Jurkat, Clone E6-1 (cell line): ENCODE measurements around the gene GALNT3.

Experiments
- DNase-seq: peaks from one replicate; pipeline ENCODE4 v3.0.0-alpha.2; 2011; ENCODE audit warnings: low read depth, low spot score
- H3K4me3 ChIP-seq: 2 replicates; pipeline ENCODE4 v1.5.1; 2011; ENCODE audit warnings: mild to moderate bottlenecking, low read length, control low read depth, moderate library complexity

GALNT3 gene

DNA sequence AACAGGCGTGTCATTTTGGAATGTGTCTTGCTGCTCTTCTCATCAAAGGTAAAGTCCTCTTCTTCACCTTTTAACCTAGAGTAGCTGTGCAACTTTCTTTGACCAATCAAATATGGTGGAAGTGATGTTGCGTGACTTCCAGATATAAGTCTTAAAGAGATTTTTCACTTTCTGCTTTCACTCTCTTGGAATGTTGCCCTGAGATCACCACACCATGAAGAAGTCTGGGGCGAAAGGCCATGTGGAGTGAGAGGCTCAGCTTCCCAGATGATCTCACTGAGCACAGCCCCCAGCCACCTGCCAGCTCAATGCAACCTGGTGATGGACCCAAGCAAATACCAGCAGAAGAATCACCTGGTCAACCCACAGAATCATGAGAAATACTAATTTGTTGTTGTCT lies 7.1 kb upstream of the GALNT3 start:
- H3K4me3 ChIP-seq, result no peak overlapping the region
- no peak for DNase-seq

DNA sequence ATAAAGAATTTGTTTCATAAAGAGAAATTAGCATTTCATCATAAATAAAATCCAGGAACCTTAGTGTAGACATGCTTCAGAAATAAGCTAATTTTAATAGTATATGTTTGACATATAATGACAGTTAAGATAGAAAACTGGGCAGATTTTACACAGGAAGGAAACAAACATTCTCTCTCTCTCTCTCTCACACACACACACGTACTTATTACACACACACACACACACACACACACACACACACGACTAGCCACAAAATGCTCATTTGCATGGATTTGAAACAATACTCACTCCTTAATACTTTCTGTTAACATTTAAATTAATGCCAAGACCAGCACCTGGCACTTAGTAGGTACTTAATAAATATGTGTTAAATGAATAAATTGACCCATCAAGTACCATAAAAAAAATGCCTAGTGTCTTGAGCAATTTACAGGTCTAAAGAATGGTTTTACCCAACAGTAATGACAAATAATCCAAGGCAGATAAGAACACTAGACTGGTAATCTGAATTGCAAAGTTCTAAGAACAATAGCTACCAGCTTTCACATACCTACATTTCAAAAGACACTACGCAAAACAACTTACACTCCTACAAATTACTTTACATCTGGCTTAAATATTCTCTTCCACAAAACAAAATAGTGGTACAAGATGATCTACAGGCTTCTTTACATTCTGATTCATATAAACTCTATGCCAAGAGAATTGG lies 2.9 kb upstream of the GALNT3 start:
- H3K4me3 ChIP-seq, result no peak overlapping the region
- DNase-seq, result no peak

DNA sequence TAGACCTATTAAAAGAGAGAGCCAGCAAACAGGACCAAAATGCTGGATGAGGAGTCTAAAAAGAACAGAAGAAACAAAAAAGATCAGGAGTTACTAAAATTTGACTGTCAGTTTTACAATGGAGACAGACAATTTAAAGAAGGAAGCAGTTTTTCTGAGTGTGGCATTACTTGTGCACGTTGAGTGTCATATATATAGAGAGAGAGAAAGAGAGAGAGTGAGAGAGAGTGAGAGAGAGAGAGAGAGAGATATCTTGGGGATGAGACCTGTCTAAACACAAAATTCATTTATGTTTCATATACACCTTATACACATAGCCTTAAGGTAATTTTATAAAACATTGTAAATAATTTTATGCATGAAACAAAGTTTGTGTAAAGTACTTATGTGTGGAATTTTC lies 2.1 kb upstream of the GALNT3 start:
- no peak overlapping the region for H3K4me3 ChIP-seq
- DNase-seq, result no peak

DNA sequence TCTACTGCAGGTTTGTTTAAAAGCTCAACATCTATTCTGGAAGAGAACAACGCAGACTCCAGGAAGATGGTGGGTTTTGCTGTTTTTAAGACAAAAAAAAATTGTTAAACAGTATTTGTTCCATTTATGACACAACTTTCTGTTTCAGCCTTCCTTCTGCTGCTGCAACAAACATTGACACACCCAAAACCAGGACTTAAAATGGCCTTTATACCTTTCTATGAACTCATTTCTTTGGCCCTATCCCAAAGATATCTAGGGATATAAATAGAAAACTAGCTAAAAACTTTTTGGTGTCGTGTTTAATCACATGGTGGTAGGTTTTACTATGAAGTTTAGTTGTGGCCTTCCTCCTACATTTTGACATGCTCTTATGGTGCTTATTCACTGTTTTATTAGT lies 964 bp upstream of the GALNT3 start:
- H3K4me3 ChIP-seq, result no peak overlapping the region
- no peak for DNase-seq

DNA sequence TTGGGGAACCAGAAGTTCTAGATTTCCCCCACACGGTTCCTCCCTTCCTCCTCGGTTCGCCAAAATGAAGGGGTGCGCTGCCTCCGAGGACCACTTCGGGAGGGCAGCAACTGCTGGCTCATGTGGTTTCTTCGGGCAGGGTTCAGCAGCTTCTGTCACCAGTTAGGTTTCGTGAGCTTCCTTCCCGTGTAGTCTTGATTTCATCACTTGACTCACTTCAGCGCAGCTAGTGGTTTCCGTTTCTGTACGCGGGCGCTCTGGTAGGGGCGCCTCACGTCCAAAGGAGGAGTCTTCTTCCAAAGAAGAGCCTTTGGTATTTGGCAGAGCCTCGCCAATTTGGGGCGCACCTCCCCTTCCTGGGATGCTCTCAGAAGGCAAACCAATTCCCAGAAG lies 485 bp upstream of the GALNT3 start:
- peak overlapping the region; percentile 37 for H3K4me3 ChIP-seq
- DNase-seq, result peak; percentile 62

DNA sequence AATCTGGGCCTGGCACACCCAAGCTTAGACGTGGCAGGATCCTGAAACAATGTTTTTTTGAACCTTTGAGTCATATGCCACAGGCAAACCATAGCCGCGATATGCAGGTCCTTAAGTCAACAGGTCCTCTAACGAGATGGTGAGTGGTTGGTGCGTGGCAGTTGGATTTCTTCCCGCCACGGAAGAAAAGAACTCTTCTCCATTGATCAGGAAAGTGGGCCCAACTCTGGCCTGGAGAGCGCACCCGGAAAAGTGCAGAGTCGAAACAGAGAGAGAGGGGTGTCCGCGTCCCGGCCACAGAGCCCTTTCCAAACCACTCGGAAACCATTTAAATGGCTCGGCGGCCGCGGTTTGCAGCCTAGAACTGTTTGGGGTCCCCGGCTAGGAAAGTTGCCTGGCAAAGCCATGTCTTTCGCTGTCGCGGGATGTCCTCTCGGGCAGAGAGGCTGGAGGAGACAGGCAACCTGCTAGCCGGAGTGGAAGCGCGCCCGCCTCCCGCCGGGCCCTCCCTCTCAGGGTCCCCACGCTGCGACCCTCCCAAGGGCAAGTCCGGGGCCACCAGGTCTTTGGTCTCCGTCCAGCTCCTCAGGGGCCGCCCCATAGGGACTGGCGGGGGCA lies 777 bp downstream of the GALNT3 start:
- no peak overlapping the region for H3K4me3 ChIP-seq
- DNase-seq, result no peak

DNA sequence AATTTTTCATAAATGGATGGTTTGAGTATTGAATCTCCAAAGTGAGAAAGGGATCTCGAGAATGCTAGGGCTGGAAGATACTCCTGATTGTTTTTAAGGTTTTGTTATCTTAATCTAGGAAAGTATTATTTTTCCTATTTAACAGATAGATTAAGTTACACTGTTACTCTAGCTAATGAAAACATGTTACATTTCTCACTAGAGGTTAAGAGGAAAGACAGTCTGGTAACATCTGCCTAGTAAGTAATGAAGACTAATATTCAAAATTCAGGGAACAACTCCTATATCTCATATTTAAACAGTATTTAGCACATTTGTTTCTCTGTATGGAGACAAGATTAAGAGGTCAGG lies 2.0 kb downstream of the GALNT3 start:
- no peak overlapping the region for H3K4me3 ChIP-seq
- DNase-seq, result no peak

DNA sequence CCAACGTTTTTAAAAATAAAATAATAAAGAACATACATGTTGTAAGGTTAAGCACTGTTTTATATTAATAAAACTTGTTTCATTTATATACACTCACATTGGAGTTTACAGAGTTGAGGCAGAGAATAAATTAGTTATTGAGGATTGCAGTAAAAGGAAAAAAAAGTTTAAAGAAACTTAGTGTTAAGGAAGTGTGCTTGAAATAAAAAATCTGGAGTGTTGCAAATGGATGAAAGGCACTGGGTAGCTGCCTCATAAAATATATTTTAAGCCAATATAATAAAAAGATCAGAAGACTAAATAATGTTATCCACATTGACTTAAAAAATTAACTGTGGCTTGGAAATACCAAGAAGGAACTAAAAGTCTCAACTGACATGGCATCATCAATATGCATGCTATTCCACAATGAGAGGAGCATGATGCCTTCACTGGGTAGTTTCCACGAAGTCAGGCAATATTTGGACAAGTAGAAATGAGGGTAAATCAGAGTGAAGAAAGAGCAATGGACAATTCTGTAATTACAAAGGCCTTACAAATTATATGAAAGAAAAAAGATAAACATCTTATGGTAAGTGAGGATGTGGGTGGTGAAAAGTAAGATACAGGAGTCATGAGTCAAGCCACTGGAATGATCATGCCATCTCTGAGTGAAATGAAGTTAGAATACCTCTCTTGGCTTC lies 2.5 kb downstream of the GALNT3 start:
- H3K4me3 ChIP-seq, result no peak overlapping the region
- no peak for DNase-seq

DNA sequence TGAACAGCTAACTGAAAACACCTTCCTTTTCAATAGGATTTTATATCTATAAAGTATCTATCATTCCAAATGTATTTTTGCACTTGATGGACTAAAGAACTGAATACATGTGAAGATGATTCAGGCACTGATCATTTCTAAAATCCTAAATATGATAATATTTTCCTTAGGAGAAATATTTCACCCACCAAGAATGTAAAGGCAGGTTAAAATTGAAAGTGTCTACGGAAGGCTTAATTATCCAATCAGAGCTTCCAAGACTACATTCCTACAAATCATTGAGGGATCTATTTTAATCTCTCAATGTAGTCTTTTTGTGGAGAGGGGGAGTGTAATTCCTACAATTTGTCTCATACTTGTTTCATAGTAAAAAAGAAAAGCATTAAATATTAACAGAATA lies 3.6 kb downstream of the GALNT3 start:
- H3K4me3 ChIP-seq, result no peak overlapping the region
- DNase-seq, result no peak

DNA sequence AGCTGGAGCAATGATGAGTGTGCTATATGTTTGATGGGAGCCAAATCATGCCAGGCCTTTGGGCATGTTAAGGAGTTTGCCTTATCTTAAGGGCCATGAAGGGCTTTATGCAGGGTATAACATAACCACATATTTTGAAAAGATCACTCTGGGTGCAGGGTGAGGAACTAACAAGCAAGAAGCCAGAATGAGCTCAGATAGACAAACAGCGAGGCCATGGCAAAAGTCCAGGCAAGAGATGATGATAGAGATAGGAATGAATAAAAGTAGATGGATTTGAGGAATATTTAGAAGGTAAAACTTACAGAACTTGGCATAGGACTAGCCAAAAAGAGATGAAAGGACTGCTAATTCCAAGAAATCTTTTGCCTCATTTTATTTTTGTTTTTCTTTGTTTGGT lies 6.7 kb downstream of the GALNT3 start:
- no peak overlapping the region for H3K4me3 ChIP-seq
- DNase-seq, result no peak

DNA sequence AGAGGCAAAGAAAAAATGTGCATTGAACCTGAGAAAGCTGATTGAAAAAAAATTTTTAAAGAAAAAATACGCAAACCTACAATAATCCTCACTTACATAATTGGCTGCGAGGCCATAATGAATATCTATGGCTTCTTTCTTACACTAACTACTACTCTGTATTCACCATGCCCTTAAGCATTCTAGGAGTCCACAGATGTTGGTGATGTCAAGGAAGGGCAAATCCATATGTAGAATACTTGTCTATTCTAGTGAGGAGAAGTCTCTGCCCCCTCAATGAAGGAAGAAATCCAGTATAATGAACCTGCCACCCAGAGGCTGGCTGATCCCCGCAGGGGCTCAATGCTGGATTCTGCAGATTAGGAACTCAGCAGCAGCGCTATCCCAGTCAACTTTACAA lies 14.3 kb downstream of the GALNT3 start:
- no peak overlapping the region for H3K4me3 ChIP-seq
- DNase-seq, result no peak

DNA sequence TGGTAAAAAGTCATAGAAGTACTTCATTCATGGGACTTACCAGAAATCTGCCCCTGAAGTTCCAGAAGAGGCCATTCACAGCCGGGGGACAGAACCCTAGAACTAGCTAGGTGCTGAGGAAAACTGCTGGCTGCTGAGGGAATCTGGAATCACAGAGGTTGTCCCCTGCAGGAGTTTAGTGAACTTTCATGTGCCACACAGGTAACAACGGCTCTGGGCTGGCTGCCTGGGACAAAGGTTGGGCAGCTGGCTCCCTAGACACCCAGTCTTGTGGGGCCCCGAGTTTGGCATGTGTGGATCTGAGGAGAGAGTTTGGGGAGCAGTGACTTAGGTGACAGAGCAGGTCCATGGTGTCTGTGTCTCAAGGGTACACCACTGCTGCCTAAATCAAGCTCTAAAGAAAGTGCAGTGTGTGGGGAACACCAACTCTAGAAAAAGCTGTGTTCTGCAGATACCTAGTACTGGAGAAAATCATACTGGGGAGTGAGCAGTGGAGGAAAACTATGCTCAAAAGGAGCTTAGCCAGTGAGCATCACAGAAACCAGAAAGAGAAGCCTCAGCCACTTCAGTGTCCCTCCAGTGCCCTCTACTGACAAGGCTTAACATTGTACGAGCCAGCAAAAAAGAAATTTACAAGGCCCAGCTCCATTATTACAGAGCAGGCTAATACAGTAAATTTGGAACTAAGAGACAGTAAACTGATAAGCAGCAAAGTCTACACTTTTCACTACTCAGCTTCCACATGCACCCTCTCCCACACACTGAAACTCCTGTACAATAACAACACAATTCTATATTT lies 15.2 kb downstream of the GALNT3 start:
- DNase-seq, result no peak
- H3K4me3 ChIP-seq, result no peak overlapping the region

DNA sequence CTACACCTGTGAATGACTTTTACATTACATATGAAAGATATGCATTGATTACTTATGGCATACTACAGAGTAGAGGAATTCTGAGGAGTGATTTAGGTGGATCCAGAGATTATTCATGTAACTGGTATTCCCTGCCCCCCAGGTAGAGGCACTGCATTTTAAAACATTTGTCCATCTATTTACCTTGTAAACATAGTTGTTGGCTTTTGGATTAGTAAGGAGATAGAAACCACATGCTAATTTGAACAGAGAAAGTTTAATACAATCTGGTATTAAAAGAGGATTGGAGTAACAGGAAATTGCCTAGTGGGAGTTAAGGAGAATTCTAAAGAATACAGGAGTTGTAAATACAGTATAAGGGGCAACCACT lies 15.9 kb downstream of the GALNT3 start:
- H3K4me3 ChIP-seq, result no peak overlapping the region
- no peak for DNase-seq

DNA sequence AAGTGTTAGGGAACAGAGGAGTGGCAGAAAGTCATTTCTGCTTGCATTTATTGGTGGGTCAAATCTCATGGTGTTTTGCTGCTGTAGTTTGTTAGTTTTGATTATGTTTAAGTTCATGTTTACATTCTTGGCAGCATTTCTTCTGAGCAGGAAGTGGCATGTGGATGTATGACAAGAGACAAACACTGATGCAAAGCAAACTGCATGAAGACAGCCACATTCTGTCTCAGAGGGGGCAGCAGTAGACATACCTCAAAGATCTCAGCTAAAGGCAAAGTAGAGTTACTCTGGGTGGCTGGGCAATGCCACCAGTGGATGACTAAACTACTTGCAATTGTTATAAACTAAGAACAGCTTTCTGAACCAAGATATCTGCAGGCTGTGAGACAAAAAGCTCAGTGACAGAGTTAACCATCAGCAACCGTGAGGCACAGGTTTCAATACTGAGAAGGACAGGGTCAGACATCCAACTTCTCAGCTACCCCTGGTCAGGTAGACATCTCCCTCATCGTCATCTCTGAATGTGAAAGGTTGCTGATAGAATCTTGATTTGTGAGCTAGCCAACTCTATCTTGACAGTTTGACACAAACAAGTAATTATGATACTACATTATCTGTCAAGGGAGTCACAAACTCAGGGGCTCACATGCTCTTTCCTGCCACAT lies 16.4 kb downstream of the GALNT3 start:
- DNase-seq, result no peak
- H3K4me3 ChIP-seq, result no peak overlapping the region

DNA sequence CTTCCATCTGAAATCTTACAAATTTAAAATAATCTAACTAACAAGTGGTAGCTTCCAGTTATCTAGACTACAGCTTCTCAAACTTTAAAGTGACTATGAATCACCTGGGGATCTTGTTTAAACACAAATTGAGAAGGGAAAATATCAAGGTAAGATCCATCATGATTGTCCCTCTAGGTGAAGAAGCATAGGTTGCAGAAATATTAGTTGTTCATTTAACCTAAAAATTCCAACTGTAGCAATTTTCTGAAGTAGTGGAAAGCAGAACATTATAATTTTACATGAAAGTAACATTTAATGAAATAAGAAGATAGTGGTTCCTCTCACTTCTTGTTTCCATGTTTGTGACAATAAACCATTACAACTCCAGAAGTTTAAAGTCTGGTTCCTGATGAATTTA lies 17.3 kb downstream of the GALNT3 start:
- DNase-seq, result no peak
- H3K4me3 ChIP-seq, result no peak overlapping the region

DNA sequence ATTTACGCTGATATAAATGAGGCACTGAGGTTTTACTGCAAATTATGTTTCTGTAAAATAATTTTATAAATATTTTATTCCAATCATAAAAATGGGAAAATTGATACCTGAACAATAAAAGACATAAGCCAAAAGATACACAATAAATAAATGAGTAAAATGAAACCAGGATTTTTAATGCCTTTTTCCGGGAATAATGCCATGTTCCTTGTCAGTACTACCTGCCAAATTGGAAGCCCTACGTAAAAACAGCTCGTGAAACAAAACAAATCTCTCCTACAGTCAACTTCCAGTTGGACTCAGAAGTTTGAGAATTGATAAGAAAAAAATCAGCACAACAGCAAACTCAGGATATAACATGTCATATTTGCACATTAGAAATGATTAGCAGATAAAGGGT lies 18.0 kb downstream of the GALNT3 start:
- no peak overlapping the region for H3K4me3 ChIP-seq
- DNase-seq, result no peak

DNA sequence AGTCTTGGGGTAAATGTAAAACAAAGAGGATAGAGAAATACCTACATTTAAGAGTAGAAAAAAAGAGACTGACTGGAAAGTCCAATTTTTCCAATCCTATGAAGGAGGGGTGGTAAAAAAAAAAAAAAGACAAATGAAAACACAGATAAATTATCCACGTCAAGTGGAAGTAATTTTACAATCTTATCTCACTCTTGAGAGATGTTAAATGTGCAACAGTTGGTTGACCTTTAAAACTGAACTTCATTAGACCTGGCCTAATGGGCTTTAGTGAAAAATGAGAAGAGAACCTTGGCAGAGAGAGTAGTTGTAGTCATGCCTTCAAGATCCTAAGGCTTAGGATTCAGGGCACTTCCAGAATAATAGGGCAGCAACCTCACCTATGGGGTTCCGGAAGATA lies 20.4 kb downstream of the GALNT3 start:
- no peak overlapping the region for H3K4me3 ChIP-seq
- no peak for DNase-seq

DNA sequence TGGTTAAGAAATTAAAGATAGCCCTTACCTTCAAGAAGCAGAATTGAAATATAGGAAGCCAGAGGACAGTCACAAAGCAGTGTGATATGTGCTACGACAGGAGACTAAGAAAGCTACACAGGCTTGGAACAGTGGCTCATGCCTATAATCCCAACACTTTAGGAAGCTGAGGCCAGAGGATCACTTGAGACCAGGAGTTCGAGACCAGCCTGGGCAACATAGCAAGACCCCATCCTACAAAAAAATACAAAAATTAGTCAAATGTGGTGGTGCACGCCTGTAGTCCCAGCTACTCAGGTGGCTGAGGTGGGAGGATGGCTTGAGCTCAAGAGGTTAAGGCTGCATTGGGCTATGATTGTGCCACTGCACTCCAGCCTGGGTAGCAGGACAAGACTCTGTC lies 21.9 kb downstream of the GALNT3 start:
- H3K4me3 ChIP-seq, result no peak overlapping the region
- no peak for DNase-seq

DNA sequence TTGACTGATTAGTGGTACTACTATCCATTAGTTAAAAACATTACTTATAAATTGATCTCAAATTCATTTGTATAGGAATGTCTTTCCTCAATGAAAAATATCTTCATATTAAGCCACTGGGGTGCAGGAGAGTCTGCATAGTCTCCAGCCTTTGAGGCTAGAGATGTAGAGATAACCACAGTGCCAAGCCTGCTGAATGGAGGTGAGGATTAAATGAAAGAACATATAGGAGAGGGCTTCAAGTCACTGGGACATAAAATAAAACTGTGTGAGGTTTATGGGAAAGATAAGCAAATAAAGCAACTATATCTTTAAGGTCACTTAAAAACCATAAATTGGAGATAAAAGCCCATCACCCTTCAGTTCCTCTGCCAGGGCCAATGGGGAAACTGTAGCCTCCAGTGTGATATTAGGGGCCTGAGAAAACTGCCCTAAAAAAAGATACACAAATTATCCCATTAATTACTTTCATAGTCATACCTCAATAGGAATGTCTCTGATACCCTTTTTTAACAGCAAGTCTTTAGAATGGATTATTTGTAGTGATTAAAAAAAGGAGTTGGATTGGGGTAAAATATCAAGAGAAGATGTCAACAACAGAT lies 27.6 kb downstream of the GALNT3 start:
- DNase-seq, result no peak

More for the DNA sequence above, 27.6 kb downstream of the GALNT3 start:
- no peak overlapping the region for H3K4me3 ChIP-seq
